ENCODE measurements around the gene MUC12.

DNA sequence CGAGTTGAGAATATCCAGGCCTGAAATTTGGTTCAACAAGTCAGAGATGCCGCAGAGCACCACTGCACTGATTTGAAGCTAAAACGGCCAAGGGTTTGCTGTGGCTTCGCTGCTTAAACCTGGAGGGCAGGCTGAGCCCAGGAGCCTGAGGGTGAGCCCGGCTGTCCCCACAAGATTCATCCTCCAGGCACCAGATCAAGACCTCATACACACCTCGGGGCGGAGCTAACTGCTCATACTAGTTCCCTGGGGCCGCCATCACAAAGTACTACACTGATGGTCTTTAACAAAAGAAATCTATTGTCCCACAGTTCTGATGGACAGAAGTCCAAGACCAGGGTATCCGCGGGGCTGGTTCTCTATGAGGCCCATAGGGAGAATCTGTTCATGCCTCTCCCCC lies 99.0 kb downstream of the MUC12 start:
- TF ChIP-seq, protein P1, sequence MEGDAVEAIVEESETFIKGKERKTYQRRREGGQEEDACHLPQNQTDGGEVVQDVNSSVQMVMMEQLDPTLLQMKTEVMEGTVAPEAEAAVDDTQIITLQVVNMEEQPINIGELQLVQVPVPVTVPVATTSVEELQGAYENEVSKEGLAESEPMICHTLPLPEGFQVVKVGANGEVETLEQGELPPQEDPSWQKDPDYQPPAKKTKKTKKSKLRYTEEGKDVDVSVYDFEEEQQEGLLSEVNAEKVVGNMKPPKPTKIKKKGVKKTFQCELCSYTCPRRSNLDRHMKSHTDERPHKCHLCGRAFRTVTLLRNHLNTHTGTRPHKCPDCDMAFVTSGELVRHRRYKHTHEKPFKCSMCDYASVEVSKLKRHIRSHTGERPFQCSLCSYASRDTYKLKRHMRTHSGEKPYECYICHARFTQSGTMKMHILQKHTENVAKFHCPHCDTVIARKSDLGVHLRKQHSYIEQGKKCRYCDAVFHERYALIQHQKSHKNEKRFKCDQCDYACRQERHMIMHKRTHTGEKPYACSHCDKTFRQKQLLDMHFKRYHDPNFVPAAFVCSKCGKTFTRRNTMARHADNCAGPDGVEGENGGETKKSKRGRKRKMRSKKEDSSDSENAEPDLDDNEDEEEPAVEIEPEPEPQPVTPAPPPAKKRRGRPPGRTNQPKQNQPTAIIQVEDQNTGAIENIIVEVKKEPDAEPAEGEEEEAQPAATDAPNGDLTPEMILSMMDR (IDR thresholded peaks at IDR 0.05; ENCODE audit: insufficient read depth, low read length) = no peak
- TF ChIP-seq GABPA (IDR thresholded peaks at IDR 0.05; ENCODE audit: low read depth) (no peak), POLR2AphosphoS5 (IDR thresholded peaks at IDR 0.05; ENCODE audit: low read depth) (no peak), SPI1 (IDR thresholded peaks at IDR 0.05; ENCODE audit: borderline replicate concordance, low read depth) (no peak), REST (IDR thresholded peaks at IDR 0.05; ENCODE audit: insufficient replicate concordance, low read depth) (no peak)

Data from HL-60 (cell line).